ENCODE data around the gene STAT5B. TPM values are rescaled to one million over a fixed set of nuclear protein-coding genes. Genes with fewer than 3 reads are reported as not detected.

Gene STAT5B
- polyA plus RNA-seq, 3 donors from 2014 or later = 33.9 to 58.3 (median 37.8) TPM

- H3K9me3 Mint-ChIP-seq = no peaks in the 10 kb centered on the region
- H3K4me3 Mint-ChIP-seq = no peak overlapping the region
- no peaks in the 10 kb centered on the region for H3K36me3 Mint-ChIP-seq
- no peaks in the 10 kb centered on the region for H3K27me3 Mint-ChIP-seq (ENCODE audit: low read depth in 3 of 3)
- DNase-seq = no peak
- H3K27ac Mint-ChIP-seq = no peak overlapping the region
- H3K4me1 Mint-ChIP-seq = no peaks in the 10 kb centered on the region
These were observed 109.9 kb downstream of the STAT5B start for GRCh38 chr17:42166196-42166763.

DNA sequence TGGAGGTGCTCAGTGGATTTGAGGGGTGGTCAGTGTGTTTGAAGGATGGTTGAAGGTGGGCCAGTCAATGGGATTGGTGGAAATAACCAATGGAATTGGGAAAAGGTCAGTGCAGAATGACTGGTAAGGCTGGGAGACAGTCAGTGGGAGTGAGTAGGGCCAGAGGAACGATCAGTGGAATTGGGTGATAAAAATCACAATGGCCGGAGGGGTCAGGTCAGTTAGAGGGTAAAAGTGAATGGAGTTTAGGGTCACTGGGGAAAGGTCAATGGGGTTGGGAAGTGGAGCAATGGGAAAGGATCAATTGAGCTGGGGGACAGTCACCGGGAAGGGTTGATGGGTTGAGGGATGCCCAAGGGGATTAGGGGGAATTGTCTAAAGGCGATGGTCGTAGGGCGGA, 110.4 kb downstream of the STAT5B start:
- H3K4me3 Mint-ChIP-seq = no peak overlapping the region
- no peaks in the 10 kb centered on the region for H3K27me3 Mint-ChIP-seq (ENCODE audit: low read depth in 3 of 3)
- no peaks in the 10 kb centered on the region for H3K4me1 Mint-ChIP-seq
- no peak for DNase-seq
- no peaks in the 10 kb centered on the region for H3K9me3 Mint-ChIP-seq
- H3K36me3 Mint-ChIP-seq = no peaks in the 10 kb centered on the region
- H3K27ac Mint-ChIP-seq = no peak overlapping the region

- Mint-ChIP-seq H3K9me3 (no peaks in the 10 kb centered on the region), H3K27me3 (ENCODE audit: low read depth in 3 of 3) (no peaks in the 10 kb centered on the region), H3K36me3 (no peaks in the 10 kb centered on the region), H3K27ac (no peak overlapping the region), H3K4me3 (no peak overlapping the region), H3K4me1 (no peaks in the 10 kb centered on the region)
- no peak for DNase-seq
These were observed 112.3 kb downstream of the STAT5B start for GRCh38 chr17:42163696-42164407.

- Mint-ChIP-seq H3K27ac (no peak overlapping the region), H3K27me3 (ENCODE audit: low read depth in 3 of 3) (no peaks in the 10 kb centered on the region), H3K4me3 (no peak overlapping the region), H3K9me3 (no peaks in the 10 kb centered on the region), H3K4me1 (no peaks in the 10 kb centered on the region), H3K36me3 (no peaks in the 10 kb centered on the region)
- no peak for DNase-seq
These were observed 113.1 kb downstream of the STAT5B start for GRCh38 chr17:42163113-42163512.

- Mint-ChIP-seq H3K36me3 (no peaks in the 10 kb centered on the region), H3K27me3 (ENCODE audit: low read depth in 3 of 3) (peaks cover 0 to 5% (median 2%) of the 10 kb centered on the region in 3 donors), H3K9me3 (no peaks in the 10 kb centered on the region), H3K4me1 (peaks cover 6 to 7% of the 10 kb centered on the region in 2 donors), H3K27ac (no peak overlapping the region), H3K4me3 (no peak overlapping the region)
- DNase-seq = no peak
These were observed 115.7 kb downstream of the STAT5B start for GRCh38 chr17:42160531-42160910.

DNA sequence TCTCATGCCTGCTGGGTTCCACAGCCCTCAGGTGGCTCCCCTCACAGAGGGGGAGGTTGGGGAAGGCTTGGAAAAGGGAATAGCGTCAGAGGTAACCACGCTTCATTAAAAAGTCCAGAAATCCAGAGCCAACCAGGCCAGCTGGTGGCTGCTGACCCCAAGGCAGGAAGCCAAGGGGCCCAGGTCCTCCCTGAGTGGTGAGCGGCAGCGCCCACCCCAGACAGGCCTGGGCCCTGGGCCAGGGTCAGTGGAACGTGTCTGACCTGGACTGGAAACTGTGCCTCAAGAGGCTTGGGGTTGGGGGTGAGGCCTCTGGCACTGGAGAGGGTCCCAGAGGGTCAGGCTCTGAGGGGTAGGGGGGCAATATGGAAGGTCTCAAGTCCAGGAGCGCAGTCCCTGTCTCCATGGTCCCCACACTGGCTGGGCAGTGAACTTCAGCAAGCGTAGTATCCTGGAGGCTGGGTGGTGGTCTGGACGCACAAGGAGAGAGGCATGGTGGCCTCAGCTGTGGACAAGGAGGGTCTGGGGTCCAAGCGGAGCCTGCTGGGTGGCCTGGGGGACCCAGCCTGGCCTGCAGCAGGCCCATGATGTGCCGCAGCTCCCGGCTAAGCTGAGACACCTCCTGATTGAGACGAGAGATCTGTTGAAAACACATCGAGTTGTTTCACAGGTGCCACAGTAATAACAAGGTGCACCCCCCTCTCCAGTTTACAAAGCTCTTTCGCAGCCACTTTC, 116.2 kb downstream of the STAT5B start:
- no peaks in the 10 kb centered on the region for H3K9me3 Mint-ChIP-seq

DNA sequence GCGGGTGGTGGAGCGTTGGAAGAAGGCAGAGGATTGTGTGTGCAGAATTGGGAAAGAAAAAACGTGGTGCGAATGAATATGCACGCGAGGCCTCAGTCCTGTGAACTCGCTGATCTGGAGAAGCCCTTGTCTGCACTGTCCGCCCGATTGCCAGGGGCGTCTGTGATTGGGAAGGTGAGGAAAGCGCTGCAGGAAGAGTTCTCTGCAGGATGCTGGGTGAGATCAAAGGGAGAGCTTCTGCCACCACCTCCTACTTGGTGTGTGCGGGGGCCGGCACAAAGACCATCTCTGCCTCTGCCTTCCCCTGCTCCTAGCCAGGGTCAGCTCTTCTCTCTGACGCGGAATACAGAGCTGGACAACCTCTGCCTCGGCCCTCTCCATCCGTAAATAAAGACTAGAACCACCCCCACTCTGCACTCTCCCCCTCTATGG, 120.6 kb downstream of the STAT5B start:
- Mint-ChIP-seq H3K9me3 (no peaks in the 10 kb centered on the region), H3K4me3 (peak overlapping the region; percentile 81 to 97 (median 93)), H3K27ac (peak overlapping the region in 3 of 6 donors; percentile 8 to 45 (median 21)), H3K4me1 (peaks cover 40 to 45% of the 10 kb centered on the region in 2 donors), H3K27me3 (ENCODE audit: low read depth in 3 of 3) (peaks cover 2 to 7% (median 7%) of the 10 kb centered on the region in 3 donors), H3K36me3 (no peaks in the 10 kb centered on the region)
- no peak for DNase-seq

More for the DNA sequence above, 116.2 kb downstream of the STAT5B start:
- no peak overlapping the region for H3K4me3 Mint-ChIP-seq
- no peak overlapping the region for H3K27ac Mint-ChIP-seq
- DNase-seq = no peak
- peaks cover 1 to 6% (median 2%) of the 10 kb centered on the region in 3 donors for H3K27me3 Mint-ChIP-seq (ENCODE audit: low read depth in 3 of 3)
- H3K4me1 Mint-ChIP-seq = peaks cover 9 to 11% of the 10 kb centered on the region in 2 donors
- no peaks in the 10 kb centered on the region for H3K36me3 Mint-ChIP-seq

DNA sequence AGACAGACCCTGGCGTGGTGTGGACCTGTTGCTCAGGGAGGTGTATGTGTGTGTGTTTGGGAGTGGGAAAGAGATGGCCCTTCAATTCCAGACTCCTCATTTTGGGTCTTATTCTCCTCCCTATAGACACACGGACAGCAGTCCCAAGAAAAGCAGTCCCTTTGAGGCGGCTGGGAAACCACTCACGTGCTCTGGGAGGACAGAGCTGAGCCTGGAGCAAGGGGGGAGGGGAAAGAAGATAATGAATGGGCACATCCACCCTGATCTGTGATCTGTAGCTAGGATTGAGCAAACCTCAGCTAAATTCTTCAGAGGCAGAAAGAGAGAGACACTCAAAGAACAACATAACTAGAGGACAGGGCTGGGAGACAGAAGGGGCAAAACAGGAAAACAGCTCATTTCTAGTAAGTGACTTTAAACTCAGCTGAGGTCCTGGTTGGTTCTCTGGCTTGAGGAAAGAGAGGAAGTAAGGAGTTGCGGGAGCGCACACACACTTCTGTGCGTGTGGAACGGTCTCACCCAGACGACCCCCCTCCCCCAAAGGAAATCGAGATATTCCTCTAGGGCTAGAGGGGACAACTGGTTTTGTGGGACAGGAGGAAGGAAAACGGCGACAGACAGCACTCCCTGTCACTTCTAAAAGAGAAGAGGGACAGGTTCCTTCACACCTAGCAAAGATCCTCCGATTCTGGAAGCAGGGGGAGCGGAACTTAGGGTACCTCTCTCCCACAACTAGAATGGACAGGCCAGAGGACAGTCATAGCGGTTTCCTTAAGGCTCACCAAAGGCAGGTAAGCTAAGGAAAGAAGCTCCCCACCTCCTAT, 122.1 kb downstream of the STAT5B start:
- Mint-ChIP-seq H3K36me3 (no peaks in the 10 kb centered on the region), H3K9me3 (no peaks in the 10 kb centered on the region), H3K4me3 (peak overlapping the region; percentile 81 to 97 (median 93)), H3K4me1 (peaks cover 40 to 45% of the 10 kb centered on the region in 2 donors), H3K27me3 (ENCODE audit: low read depth in 3 of 3) (peaks cover 2 to 7% (median 7%) of the 10 kb centered on the region in 3 donors), H3K27ac (peak overlapping the region; percentile 70 to 96 (median 92))
- peak in 1 of 3 donors; percentile 17 for DNase-seq

Other genes with a start within 250 kb of the STAT5B start
- gene C17orf113, start 225.8 kb downstream of the STAT5B start, polyA plus RNA-seq = under 1 TPM in 2 of 3 donors, not detected in 1; 0.19 to 0.21 TPM
- gene ZNF385C, start 177.9 kb downstream of the STAT5B start, polyA plus RNA-seq = under 1 TPM in 1 of 3 donors, not detected in 2; 0.44 TPM
- 10 to 100 TPM in 1 of 3 donors, 1 to 10 TPM in 2; 3.0 to 14.3 (median 9.8) TPM for gene DHX58, start 163.7 kb downstream of the STAT5B start, polyA plus RNA-seq
- gene KAT2A, start 155.0 kb downstream of the STAT5B start, polyA plus RNA-seq = 1 to 10 TPM; 2.9 to 4.3 (median 3.5) TPM
- gene HSPB9, start 153.6 kb downstream of the STAT5B start, polyA plus RNA-seq = under 1 TPM in 1 of 3 donors, not detected in 2; 0.11 TPM
- 100 to 1,000 TPM; 120 to 152 (median 133) TPM for gene RAB5C, start 121.4 kb downstream of the STAT5B start, polyA plus RNA-seq
- not detected for gene KCNH4, start 95.2 kb downstream of the STAT5B start, polyA plus RNA-seq
- gene HCRT, start 90.9 kb downstream of the STAT5B start, polyA plus RNA-seq = not detected
- 10 to 100 TPM; 15.8 to 21.1 (median 19.9) TPM for gene GHDC, start 81.9 kb downstream of the STAT5B start, polyA plus RNA-seq
- 10 to 100 TPM; 33.2 to 62.9 (median 38.2) TPM for gene STAT5A, start 12.1 kb upstream of the STAT5B start, polyA plus RNA-seq
- 100 to 1,000 TPM; 110 to 205 (median 127) TPM for gene STAT3, start 112.1 kb upstream of the STAT5B start, polyA plus RNA-seq
- not detected for gene CAVIN1, start 146.9 kb upstream of the STAT5B start, polyA plus RNA-seq
- 1 to 10 TPM in 2 of 3 donors, under 1 TPM in 1; 0.76 to 4.2 (median 1.4) TPM for gene ATP6V0A1, start 182.5 kb upstream of the STAT5B start, polyA plus RNA-seq

All from immature natural killer cell (primary cell).